CD14-positive monocyte (primary cell): Measurements from ENCODE around the gene HS6ST2. TPM values are rescaled to one million over a fixed set of nuclear protein-coding genes. Genes with fewer than 3 reads are reported as not detected.

Source experiments
- DNase-seq, 3 donors: peaks; one replicate each; pipeline ENCODE4 v3.0.0-alpha.2; 2011 to 2022
- H2AFZ ChIP-seq: 2 replicates; pipeline ENCODE4 v1.6.0; 2012; ENCODE audit warnings: mild to moderate bottlenecking, low read depth, low read length, inconsistent platforms; ENCODE audit not compliant: insufficient read depth, poor library complexity, severe bottlenecking
- H3K27ac ChIP-seq, 2 donors: 1 replicate in 1 of 2; 2 replicates in 1 of 2; pipeline ENCODE4 v1.5.1; 2012 to 2013; ENCODE audit warnings: low read length in 2 of 2, control low read depth in 1 of 2, inconsistent platforms in 1 of 2, low read depth in 1 of 2, mild to moderate bottlenecking in 1 of 2
- H3K27me3 ChIP-seq, 2 donors: one replicate each; pipeline versions ENCODE4 v1.6.0 to v1.6.1; 2011 to 2013; ENCODE audit warnings: low read length in 2 of 2; ENCODE audit not compliant: control insufficient read depth in 2 of 2, insufficient read depth in 2 of 2
- H3K36me3 ChIP-seq, 2 donors: replicated peaks in 1 of 2; 1 replicate in 1 of 2; 2 replicates in 1 of 2; pipeline versions ENCODE4 v1.5.1 to v1.6.1; 2012 to 2013; ENCODE audit warnings: low read length in 2 of 2, control low read depth in 1 of 2, inconsistent platforms in 1 of 2, mild to moderate bottlenecking in 1 of 2; ENCODE audit not compliant: insufficient read depth in 2 of 2, control insufficient read depth in 1 of 2
- H3K4me1 ChIP-seq, 2 donors: 1 replicate in 1 of 2; 2 replicates in 1 of 2; pipeline versions ENCODE4 v1.5.1 to v1.6.1; 2012 to 2013; ENCODE audit warnings: low read length in 2 of 2, control low read depth in 1 of 2, inconsistent platforms in 1 of 2, mild to moderate bottlenecking in 1 of 2, moderate library complexity in 1 of 2; ENCODE audit not compliant: insufficient read depth in 2 of 2, control insufficient read depth in 1 of 2
- H3K4me2 ChIP-seq: replicated peaks from 2 replicates; pipeline ENCODE3; 2012; ENCODE audit warnings: low read length, moderate library complexity, mild to moderate bottlenecking; ENCODE audit not compliant: poor library complexity, severe bottlenecking; ENCODE audit errors: extremely low read depth
- H3K4me3 ChIP-seq, 3 experiments: fragments of 200-600 bp in 1 of 3; sonication (generic) in 1 of 3; replicated peaks in 1 of 3; 1 replicate in 2 of 3; 2 replicates in 1 of 3; pipeline ENCODE4 v1.5.1; 2011 to 2013; ENCODE audit warnings: low read length in 3 of 3, mild to moderate bottlenecking in 3 of 3, control low read depth in 2 of 3, low read depth in 2 of 3, inconsistent platforms in 1 of 3, moderate library complexity in 1 of 3
- H3K79me2 ChIP-seq: 2 replicates; pipeline ENCODE4 v1.6.0; 2012; ENCODE audit warnings: mild to moderate bottlenecking, control low read depth, inconsistent platforms, low read length, moderate library complexity; ENCODE audit not compliant: insufficient read depth
- H3K9ac ChIP-seq: 2 replicates; pipeline ENCODE4 v1.6.0; 2017; ENCODE audit warnings: low read length, mild to moderate bottlenecking; ENCODE audit not compliant: insufficient read depth, poor library complexity, severe bottlenecking
- H3K9me3 ChIP-seq, 2 donors: replicated peaks in 1 of 2; 1 replicate in 1 of 2; 2 replicates in 1 of 2; pipeline versions ENCODE4 v1.5.1 to v1.6.1; 2012 to 2013; ENCODE audit warnings: low read length in 2 of 2, control low read depth in 1 of 2; ENCODE audit not compliant: control insufficient read depth in 1 of 2, insufficient read depth in 1 of 2
- H4K20me1 ChIP-seq: 2 replicates; pipeline ENCODE4 v1.6.0; 2012; ENCODE audit warnings: mild to moderate bottlenecking, low read length, control low read depth, moderate library complexity; ENCODE audit not compliant: insufficient read depth
- H3K27ac Mint-ChIP-seq, 7 donors: one replicate each; pipeline ENCODE4 v1.8.0; 2020; ENCODE audit warnings: mild to moderate bottlenecking in 7 of 7, mixed read lengths in 7 of 7, moderate library complexity in 6 of 7, inconsistent platforms in 2 of 7
- H3K27me3 Mint-ChIP-seq, 3 donors: one replicate each; pipeline ENCODE4 v1.8.0; 2021 to 2022; ENCODE audit warnings: low read depth in 3 of 3, mild to moderate bottlenecking in 3 of 3, mixed read lengths in 3 of 3, moderate library complexity in 3 of 3, inconsistent platforms in 1 of 3
- H3K36me3 Mint-ChIP-seq, 2 donors: one replicate each; pipeline ENCODE4 v1.8.0; 2020; ENCODE audit warnings: mixed read lengths in 2 of 2, inconsistent platforms in 1 of 2, mild to moderate bottlenecking in 1 of 2
- H3K4me1 Mint-ChIP-seq: one replicate; pipeline ENCODE4 v1.8.0; 2020; ENCODE audit warnings: mild to moderate bottlenecking, mixed read lengths
- H3K4me3 Mint-ChIP-seq, 2 donors: one replicate each; pipeline ENCODE4 v1.8.0; 2020; ENCODE audit warnings: mild to moderate bottlenecking in 2 of 2, mixed read lengths in 2 of 2, moderate library complexity in 1 of 2
- H3K9me3 Mint-ChIP-seq, 7 donors: one replicate each; pipeline ENCODE4 v1.8.0; 2020 to 2022; ENCODE audit warnings: mixed read lengths in 7 of 7, mild to moderate bottlenecking in 6 of 7, moderate library complexity in 6 of 7, inconsistent platforms in 2 of 7
- WGBS: methylation state at CpG from one replicate; pipeline ENCODE4 v1.1.5; 2013; ENCODE audit warnings: missing lambda C conversion rate; ENCODE audit not compliant: insufficient coverage; 5-methylcytosine and 5-hydroxymethylcytosine counted together
- intact Hi-C, 2 donors: fragments of 100-400 bp; cut with micrococcal nuclease; formaldehyde crosslinking; loops; one replicate each; pipeline versions ENCODE4 v1.15.0 to v1.15.1; 2023
- polyA plus RNA-seq, 3 donors: library from polyadenylated mRNA; depleted of rRNA in 1 of 3; unstranded in 2 of 3; stranded (reverse) in 1 of 3; fragments of 300-500 nt in 2 of 3; fragments of >200 nt in 1 of 3; fragmentation: Illumina TruSeq in 2 of 3; gene quantifications; 1 replicate in 2 of 3; 2 replicates in 1 of 3; pipeline ENCODE4 v1.2.3, GENCODE V29; 2012 to 2021
- TF ChIP-seq, protein P1 (sequence below): fragments of 200-600 bp; IDR thresholded peaks from one replicate; pipeline ENCODE4 v1.8.0; 2022; ENCODE audit warnings: antibody characterized with exemption, mild to moderate bottlenecking

The HS6ST2 gene
- polyA plus RNA-seq, 3 donors = not detected

GRCh38 chrX:132986556-132986955 lies 28.1 kb upstream of the HS6ST2 start:
- intact Hi-C loops = no loop called here
- Mint-ChIP-seq H3K36me3 (no peaks in the 10 kb centered on the region), H3K27ac (no peak overlapping the region), H3K27me3 (peaks cover 3 to 8% (median 3%) of the 10 kb centered on the region in 3 donors), H3K4me1 (no peaks in the 10 kb centered on the region), H3K4me3 (no peak overlapping the region), H3K9me3 (peaks cover 0 to 2% (median 0%) of the 10 kb centered on the region in 7 donors)
- Histone ChIP-seq H2AFZ (no peak overlapping the region), H3K4me1 (no peaks in the 10 kb centered on the region), H3K36me3 (no peaks in the 10 kb centered on the region), H3K9ac (no peak overlapping the region), H3K9me3 (no peaks in the 10 kb centered on the region), H3K27me3 (peaks cover 0 to 3% of the 10 kb centered on the region in 2 donors), H3K27ac (no peak overlapping the region), H3K4me3 (no peak overlapping the region), H3K79me2 (no peaks in the 10 kb centered on the region), H4K20me1 (no peaks in the 10 kb centered on the region), H3K4me2 (no peak overlapping the region)
- DNase-seq = no peak
- TF ChIP-seq, protein P1, sequence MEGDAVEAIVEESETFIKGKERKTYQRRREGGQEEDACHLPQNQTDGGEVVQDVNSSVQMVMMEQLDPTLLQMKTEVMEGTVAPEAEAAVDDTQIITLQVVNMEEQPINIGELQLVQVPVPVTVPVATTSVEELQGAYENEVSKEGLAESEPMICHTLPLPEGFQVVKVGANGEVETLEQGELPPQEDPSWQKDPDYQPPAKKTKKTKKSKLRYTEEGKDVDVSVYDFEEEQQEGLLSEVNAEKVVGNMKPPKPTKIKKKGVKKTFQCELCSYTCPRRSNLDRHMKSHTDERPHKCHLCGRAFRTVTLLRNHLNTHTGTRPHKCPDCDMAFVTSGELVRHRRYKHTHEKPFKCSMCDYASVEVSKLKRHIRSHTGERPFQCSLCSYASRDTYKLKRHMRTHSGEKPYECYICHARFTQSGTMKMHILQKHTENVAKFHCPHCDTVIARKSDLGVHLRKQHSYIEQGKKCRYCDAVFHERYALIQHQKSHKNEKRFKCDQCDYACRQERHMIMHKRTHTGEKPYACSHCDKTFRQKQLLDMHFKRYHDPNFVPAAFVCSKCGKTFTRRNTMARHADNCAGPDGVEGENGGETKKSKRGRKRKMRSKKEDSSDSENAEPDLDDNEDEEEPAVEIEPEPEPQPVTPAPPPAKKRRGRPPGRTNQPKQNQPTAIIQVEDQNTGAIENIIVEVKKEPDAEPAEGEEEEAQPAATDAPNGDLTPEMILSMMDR = no peak

- H3K4me2 ChIP-seq = no peak overlapping the region
- no peaks in the 10 kb centered on the region for H3K79me2 ChIP-seq
- peaks cover 0 to 3% of the 10 kb centered on the region in 2 donors for H3K27me3 ChIP-seq
- Mint-ChIP-seq H3K9me3 (peaks cover 0 to 3% (median 0%) of the 10 kb centered on the region in 7 donors), H3K4me3 (no peak overlapping the region), H3K27me3 (peaks cover 1 to 6% (median 3%) of the 10 kb centered on the region in 3 donors), H3K4me1 (no peaks in the 10 kb centered on the region), H3K36me3 (no peaks in the 10 kb centered on the region), H3K27ac (no peak overlapping the region)
- no peak overlapping the region for H2AFZ ChIP-seq
- H3K4me1 ChIP-seq = no peaks in the 10 kb centered on the region
- 83% methylated on average over 1 of the region's 7 CpGs for WGBS
- TF ChIP-seq, protein P1 = no peak
- intact Hi-C loops = no loop called here
- no peaks in the 10 kb centered on the region for H3K36me3 ChIP-seq
- DNase-seq = no peak
- H3K9ac ChIP-seq = no peak overlapping the region
- no peak overlapping the region for H3K27ac ChIP-seq
- H4K20me1 ChIP-seq = no peaks in the 10 kb centered on the region
- H3K9me3 ChIP-seq = no peaks in the 10 kb centered on the region
- no peak overlapping the region for H3K4me3 ChIP-seq
Measured at GRCh38 chrX:132984058-132984650, 25.7 kb upstream of the HS6ST2 start.
